Immature natural killer cell (primary cell): ENCODE data around the gene KRT8. TPM values are rescaled to one million over a fixed set of nuclear protein-coding genes. Genes with fewer than 3 reads are reported as not detected.

Experiments
- DNase-seq, 3 donors: peaks; one replicate each; pipeline ENCODE4 v3.0.0; 2022; ENCODE audit warnings: mixed read lengths in 1 of 3
- H3K27ac Mint-ChIP-seq, 6 donors: one replicate each; pipeline ENCODE4 v1.8.0; 2020; ENCODE audit warnings: mixed read lengths in 6 of 6, mild to moderate bottlenecking in 5 of 6, inconsistent platforms in 4 of 6, moderate library complexity in 3 of 6
- H3K27me3 Mint-ChIP-seq, 3 donors: one replicate each; pipeline ENCODE4 v1.8.0; 2020 to 2021; ENCODE audit warnings: low read depth in 3 of 3, mild to moderate bottlenecking in 3 of 3, mixed read lengths in 3 of 3, moderate library complexity in 3 of 3, inconsistent platforms in 1 of 3
- H3K36me3 Mint-ChIP-seq, 3 donors: one replicate each; pipeline ENCODE4 v1.8.0; 2020; ENCODE audit warnings: mixed read lengths in 3 of 3, inconsistent platforms in 2 of 3, mild to moderate bottlenecking in 2 of 3
- H3K4me1 Mint-ChIP-seq, 2 donors: one replicate each; pipeline ENCODE4 v1.8.0; 2020; ENCODE audit warnings: inconsistent platforms in 2 of 2, mild to moderate bottlenecking in 2 of 2, mixed read lengths in 2 of 2, moderate library complexity in 1 of 2
- H3K4me3 Mint-ChIP-seq, 5 donors: one replicate each; pipeline ENCODE4 v1.8.0; 2020; ENCODE audit warnings: mild to moderate bottlenecking in 5 of 5, mixed read lengths in 5 of 5, inconsistent platforms in 3 of 5, moderate library complexity in 3 of 5
- H3K9me3 Mint-ChIP-seq, 6 donors: one replicate each; pipeline ENCODE4 v1.8.0; 2020; ENCODE audit warnings: mild to moderate bottlenecking in 6 of 6, mixed read lengths in 6 of 6, inconsistent platforms in 4 of 6, moderate library complexity in 3 of 6
- polyA plus RNA-seq, 3 donors: library from polyadenylated mRNA; unstranded; fragments of 300-500 nt; fragmentation: Illumina TruSeq; gene quantifications; one replicate each; pipeline ENCODE4 v1.2.3, GENCODE V29; 2021

The KRT8 gene
- polyA plus RNA-seq, 3 donors from 2014 or later = not detected

- Mint-ChIP-seq H3K36me3 (no peaks in the 10 kb centered on the region), H3K27ac (no peak overlapping the region), H3K27me3 (peaks cover 1 to 11% (median 2%) of the 10 kb centered on the region in 3 donors)
Observed at GRCh38 chr12:52917800-52918199, 12.9 kb upstream of the KRT8 start.

GRCh38 chr12:52916216-52916615 lies 11.3 kb upstream of the KRT8 start:
- Mint-ChIP-seq H3K9me3 (no peaks in the 10 kb centered on the region), H3K4me3 (no peak overlapping the region), H3K27me3 (peaks cover 1 to 11% (median 2%) of the 10 kb centered on the region in 3 donors), H3K27ac (no peak overlapping the region), H3K36me3 (no peaks in the 10 kb centered on the region), H3K4me1 (no peaks in the 10 kb centered on the region)
- no peak for DNase-seq

More at GRCh38 chr12:52917800-52918199, 12.9 kb upstream of the KRT8 start:
- no peaks in the 10 kb centered on the region for H3K9me3 Mint-ChIP-seq
- no peak overlapping the region for H3K4me3 Mint-ChIP-seq
- no peaks in the 10 kb centered on the region for H3K4me1 Mint-ChIP-seq
- no peak for DNase-seq

- Mint-ChIP-seq H3K27ac (no peak overlapping the region), H3K27me3 (peaks cover 1 to 11% (median 2%) of the 10 kb centered on the region in 3 donors), H3K4me1 (no peaks in the 10 kb centered on the region), H3K9me3 (no peaks in the 10 kb centered on the region), H3K36me3 (no peaks in the 10 kb centered on the region), H3K4me3 (no peak overlapping the region)
- no peak for DNase-seq
Observed at GRCh38 chr12:52915637-52916036, 10.8 kb upstream of the KRT8 start.

- no peak overlapping the region for H3K4me3 Mint-ChIP-seq
- no peak for DNase-seq
- H3K27me3 Mint-ChIP-seq = peaks cover 1 to 16% (median 2%) of the 10 kb centered on the region in 3 donors
Observed at GRCh38 chr12:52914576-52915121, 9.8 kb upstream of the KRT8 start.

DNA sequence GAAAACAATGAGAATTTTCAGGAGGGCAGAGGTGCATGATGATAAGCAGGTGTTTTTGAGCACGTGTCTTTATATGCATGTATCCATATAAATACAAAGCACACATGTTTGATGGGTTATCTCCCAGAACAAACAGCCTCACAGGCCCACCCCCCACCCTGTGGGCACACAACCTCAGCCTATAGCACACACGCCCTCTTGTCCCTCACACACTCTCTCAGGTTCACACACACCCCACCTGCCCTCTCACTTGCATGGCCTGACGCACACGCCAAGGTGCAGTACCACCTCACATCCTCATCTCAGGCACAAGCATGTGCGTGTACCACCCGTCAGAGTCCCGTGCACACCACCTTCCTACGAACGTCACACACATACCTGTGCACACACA lies 8.6 kb upstream of the KRT8 start:
- DNase-seq = no peak
- Mint-ChIP-seq H3K27ac (no peak overlapping the region), H3K27me3 (peaks cover 0 to 15% (median 2%) of the 10 kb centered on the region in 3 donors), H3K36me3 (no peaks in the 10 kb centered on the region), H3K4me1 (no peaks in the 10 kb centered on the region), H3K4me3 (no peak overlapping the region), H3K9me3 (no peaks in the 10 kb centered on the region)

More at GRCh38 chr12:52914576-52915121, 9.8 kb upstream of the KRT8 start:
- H3K27ac Mint-ChIP-seq = no peak overlapping the region
- no peaks in the 10 kb centered on the region for H3K36me3 Mint-ChIP-seq
- no peaks in the 10 kb centered on the region for H3K4me1 Mint-ChIP-seq
- no peaks in the 10 kb centered on the region for H3K9me3 Mint-ChIP-seq

DNA sequence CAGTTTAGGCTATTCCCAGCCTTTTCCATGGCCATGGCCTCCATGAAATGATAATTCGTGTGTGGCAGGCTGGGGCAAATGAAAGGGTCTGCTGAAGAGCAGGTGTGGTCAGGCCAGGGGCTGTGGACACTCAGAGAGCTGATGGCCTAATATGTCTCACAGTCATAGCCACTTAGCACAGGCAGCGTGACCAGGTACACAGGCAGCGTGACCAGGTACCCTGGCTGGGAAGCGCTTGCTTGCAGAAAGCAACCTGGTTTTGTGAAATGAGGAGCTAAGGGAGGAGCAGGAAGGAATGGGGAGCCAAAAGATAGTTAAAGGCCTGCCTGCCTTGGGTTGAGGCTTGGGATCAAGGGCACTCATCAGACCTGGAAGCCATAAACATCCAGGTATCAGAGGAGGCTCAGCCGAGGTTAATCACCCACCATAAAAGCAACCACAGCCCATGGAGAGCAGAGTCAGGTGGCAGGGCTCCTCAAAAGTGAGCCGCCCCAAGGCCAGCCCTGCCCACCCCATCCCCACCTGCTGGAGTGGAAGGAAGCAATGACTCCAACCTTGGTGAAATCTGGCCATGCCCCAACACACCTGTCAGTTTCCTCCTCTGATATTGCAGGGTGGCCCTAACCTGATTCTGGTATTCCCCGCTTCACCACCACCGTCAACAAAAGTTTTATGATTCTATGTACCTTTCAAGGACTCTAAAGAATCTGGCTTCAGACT lies 8.0 kb upstream of the KRT8 start:
- Mint-ChIP-seq H3K27me3 (peaks cover 0 to 10% (median 0%) of the 10 kb centered on the region in 3 donors), H3K27ac (no peak overlapping the region), H3K4me1 (no peaks in the 10 kb centered on the region), H3K4me3 (no peak overlapping the region), H3K36me3 (no peaks in the 10 kb centered on the region), H3K9me3 (no peaks in the 10 kb centered on the region)
- no peak for DNase-seq

GRCh38 chr12:52910248-52910883 lies 5.5 kb upstream of the KRT8 start:
- Mint-ChIP-seq H3K4me3 (no peak overlapping the region), H3K27ac (no peak overlapping the region), H3K9me3 (no peaks in the 10 kb centered on the region), H3K4me1 (no peaks in the 10 kb centered on the region), H3K27me3 (peaks cover 0 to 12% (median 2%) of the 10 kb centered on the region in 3 donors), H3K36me3 (no peaks in the 10 kb centered on the region)
- DNase-seq = no peak

DNA sequence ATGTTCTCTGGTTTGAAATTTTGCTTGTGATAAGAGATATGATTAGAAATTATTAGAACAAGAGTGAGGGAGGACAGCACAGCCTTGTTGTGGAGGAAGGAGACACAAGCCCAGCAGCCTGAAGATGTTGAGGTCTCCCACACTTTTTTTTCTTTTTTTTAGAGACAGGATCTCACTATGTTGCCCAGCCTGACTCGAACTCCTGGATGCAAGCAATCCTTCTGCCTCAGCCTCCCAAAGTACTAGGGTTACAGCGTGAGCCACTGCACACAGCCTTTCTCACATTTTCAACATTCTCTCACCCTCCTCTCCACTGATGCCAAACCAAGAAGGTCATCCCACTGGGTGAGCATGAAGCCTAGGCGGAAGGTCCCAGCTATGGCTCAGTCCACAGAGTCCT lies 4.9 kb upstream of the KRT8 start:
- Mint-ChIP-seq H3K4me3 (no peak overlapping the region), H3K27ac (no peak overlapping the region), H3K9me3 (no peaks in the 10 kb centered on the region), H3K36me3 (no peaks in the 10 kb centered on the region), H3K4me1 (no peaks in the 10 kb centered on the region), H3K27me3 (peaks cover 0 to 12% (median 2%) of the 10 kb centered on the region in 3 donors)
- no peak for DNase-seq

DNA sequence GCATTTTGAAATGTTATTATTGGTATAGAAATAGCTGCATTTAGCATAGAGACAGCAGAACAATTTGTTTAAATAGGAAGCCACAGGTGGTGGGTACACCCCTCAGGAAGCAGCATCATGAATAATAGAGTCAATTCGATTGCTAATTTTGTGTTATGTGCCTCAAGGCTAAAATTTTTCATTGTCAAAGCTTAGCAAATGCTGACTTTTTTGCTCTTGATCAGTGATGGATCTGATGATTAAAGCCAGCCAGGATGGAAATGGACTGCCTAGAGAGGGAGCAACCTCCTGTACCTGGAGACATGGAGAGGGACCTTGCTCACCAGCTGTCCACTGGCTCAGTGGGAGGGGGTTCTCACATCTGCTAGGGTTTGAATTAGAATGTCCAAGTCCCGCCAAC lies 4.5 kb upstream of the KRT8 start:
- H3K27ac Mint-ChIP-seq = no peak overlapping the region
- H3K36me3 Mint-ChIP-seq = no peaks in the 10 kb centered on the region
- no peaks in the 10 kb centered on the region for H3K4me1 Mint-ChIP-seq
- H3K4me3 Mint-ChIP-seq = no peak overlapping the region
- DNase-seq = no peak
- peaks cover 0 to 12% (median 2%) of the 10 kb centered on the region in 3 donors for H3K27me3 Mint-ChIP-seq
- H3K9me3 Mint-ChIP-seq = no peaks in the 10 kb centered on the region

DNA sequence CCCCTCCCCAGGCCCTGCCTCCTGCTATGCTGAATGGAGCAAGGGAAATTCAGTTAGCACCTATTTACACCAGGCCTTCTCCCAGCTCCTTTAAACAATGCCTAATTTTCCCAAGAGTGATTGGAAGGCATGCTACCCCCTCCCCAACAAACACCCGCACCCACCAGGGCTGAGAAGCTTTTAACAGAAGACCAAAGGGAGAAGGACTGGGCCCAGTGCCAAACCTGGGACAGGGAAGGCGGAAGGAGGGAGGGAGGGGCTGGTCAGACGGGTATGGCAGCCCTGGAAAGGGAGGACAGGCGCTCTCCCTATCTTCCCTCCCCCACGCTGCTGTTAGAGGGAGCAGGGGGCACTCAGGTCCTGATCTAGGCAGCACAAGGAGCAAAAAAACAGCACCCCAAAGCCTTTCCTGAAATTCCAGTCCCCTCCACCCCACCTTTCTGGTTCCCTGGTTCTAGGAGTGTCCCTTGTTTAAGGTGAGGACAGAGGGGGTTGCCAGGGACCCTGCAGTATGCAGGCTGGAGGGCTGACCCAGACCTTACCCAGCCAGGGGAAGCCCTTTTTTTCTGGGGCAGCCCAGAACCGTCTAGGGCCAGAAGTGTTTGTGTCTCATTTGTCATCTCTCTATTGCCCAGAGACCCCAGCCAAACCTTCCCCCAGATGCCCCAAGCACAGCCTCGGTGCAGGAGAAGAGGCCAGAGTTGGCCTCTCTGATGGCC lies 2.4 kb upstream of the KRT8 start:
- Mint-ChIP-seq H3K27me3 (peaks cover 2 to 11% (median 2%) of the 10 kb centered on the region in 3 donors), H3K36me3 (no peaks in the 10 kb centered on the region), H3K4me3 (no peak overlapping the region), H3K4me1 (peaks cover 4 to 6% of the 10 kb centered on the region in 2 donors), H3K9me3 (no peaks in the 10 kb centered on the region), H3K27ac (no peak overlapping the region)
- DNase-seq = no peak

- Mint-ChIP-seq H3K36me3 (no peaks in the 10 kb centered on the region), H3K4me3 (no peak overlapping the region), H3K27me3 (peaks cover 2 to 11% (median 2%) of the 10 kb centered on the region in 3 donors), H3K4me1 (peaks cover 4 to 6% of the 10 kb centered on the region in 2 donors), H3K9me3 (no peaks in the 10 kb centered on the region), H3K27ac (no peak overlapping the region)
- no peak for DNase-seq
Observed at GRCh38 chr12:52906191-52906601, 1.3 kb upstream of the KRT8 start.

DNA sequence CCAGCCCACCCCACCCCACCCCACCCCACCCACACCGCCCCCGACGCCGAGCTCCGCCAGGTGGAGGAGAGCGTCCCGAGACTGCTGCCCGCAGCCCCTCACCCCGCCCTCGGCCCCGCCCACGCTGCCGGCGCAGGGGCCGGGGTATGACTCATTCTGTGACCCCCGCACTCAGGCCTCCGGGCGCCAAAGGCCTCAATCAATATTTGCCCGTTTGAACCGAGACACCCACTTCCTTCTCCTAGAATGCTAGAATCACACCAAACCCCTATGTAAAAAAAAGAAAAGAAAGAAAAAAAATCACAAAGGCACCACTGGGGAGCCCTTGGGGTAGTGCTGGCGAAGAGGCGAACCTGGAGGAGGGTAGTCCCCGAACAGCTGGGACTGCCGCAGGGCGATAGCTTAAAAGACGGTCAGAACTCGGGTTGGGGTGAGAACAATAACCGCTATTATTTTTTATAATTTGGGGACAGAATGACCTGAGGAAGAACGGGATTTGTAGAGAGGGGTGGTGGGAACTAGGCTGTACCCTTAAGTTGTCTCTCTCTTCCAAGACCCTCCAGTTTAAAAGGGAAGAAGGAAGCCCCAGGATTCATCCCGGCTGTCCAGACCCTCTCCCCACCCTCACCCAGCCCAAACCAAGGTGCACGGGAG lies 894 bp downstream of the KRT8 start:
- no peak for DNase-seq
- H3K36me3 Mint-ChIP-seq = no peaks in the 10 kb centered on the region
- peak overlapping the region; percentile 48 to 57 (median 50) for H3K4me3 Mint-ChIP-seq
- peaks cover 4 to 6% of the 10 kb centered on the region in 2 donors for H3K4me1 Mint-ChIP-seq
- peaks cover 2 to 11% (median 2%) of the 10 kb centered on the region in 3 donors for H3K27me3 Mint-ChIP-seq
- H3K9me3 Mint-ChIP-seq = no peaks in the 10 kb centered on the region
- H3K27ac Mint-ChIP-seq = peak overlapping the region in 1 of 6 donors; percentile 18

DNA sequence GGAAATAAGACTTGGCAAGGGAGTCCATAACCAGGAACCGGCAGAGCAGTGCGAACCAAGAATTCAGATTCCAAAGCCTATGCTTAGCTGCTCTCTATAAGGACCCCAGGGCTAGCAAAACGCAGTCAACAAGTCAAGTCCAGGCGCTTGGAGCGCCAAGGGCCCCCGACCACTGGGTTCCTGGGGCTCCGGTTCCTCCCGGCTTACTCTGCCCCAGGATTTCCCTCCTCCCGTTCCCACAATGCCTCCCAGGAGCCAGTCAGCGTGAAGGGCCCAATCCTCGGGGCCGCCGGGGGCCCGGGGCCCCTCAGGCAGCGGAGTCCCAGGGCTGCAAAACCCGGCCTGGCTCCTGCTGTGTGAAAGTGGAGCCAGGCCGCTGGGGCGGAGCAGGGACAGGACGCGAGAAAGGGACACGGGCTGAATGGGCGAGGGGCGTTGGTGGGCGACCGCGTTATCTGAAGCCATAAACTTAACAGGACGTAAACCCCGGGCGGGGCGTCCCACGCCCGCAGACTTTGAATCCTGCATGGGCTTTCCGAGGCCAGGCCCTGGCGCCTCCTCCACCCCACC lies 1.5 kb downstream of the KRT8 start:
- Mint-ChIP-seq H3K4me1 (peaks cover 4 to 6% of the 10 kb centered on the region in 2 donors), H3K27me3 (peaks cover 2 to 11% (median 2%) of the 10 kb centered on the region in 3 donors), H3K27ac (no peak overlapping the region), H3K4me3 (peak overlapping the region in 2 of 5 donors; percentile 18 to 42), H3K36me3 (no peaks in the 10 kb centered on the region), H3K9me3 (no peaks in the 10 kb centered on the region)
- DNase-seq = peak; percentile 27 to 41 (median 35)
